ENCODE results near the gene RERE. TPM values are rescaled to one million over a fixed set of nuclear protein-coding genes. Genes with fewer than 3 reads are reported as not detected.

The RERE gene
- total and polyA plus RNA-seq, 2 experiments from 2014 or later: 148 to 170 TPM

- TF ChIP-seq ZNF462 (CRISPR knock-in tag; IDR thresholded peaks at IDR 0.05): no peak
These were observed 424.9 kb downstream of the RERE start (continued) for GRCh38 chr1:8392522-8392921.

- H3K36me3 Mint-ChIP-seq (ENCODE audit: low read depth): peaks cover 15% of the 10 kb centered on the region
These were observed 426.7 kb downstream of the RERE start for GRCh38 chr1:8390707-8391106.

GRCh38 chr1:8389958-8390535 is 427.4 kb downstream of the RERE start:
- H2AFZ ChIP-seq: no peak overlapping the region
- no peaks in the 10 kb centered on the region for H3K27me3 ChIP-seq (ENCODE audit: insufficient read depth)
- no peaks in the 10 kb centered on the region for H3K36me3 ChIP-seq (ENCODE audit: insufficient read depth)
- H3K36me3 Mint-ChIP-seq (ENCODE audit: low read depth): peaks cover 13% of the 10 kb centered on the region; the same call in 2 of the 3 replicates
- H4K20me1 ChIP-seq (replicated peaks; ENCODE audit: insufficient read depth): peaks cover 22% of the 10 kb centered on the region
- no peak overlapping the region for H3K4me3 Mint-ChIP-seq
- H3K79me2 ChIP-seq (replicated peaks; ENCODE audit: insufficient read depth): peaks cover 95% of the 10 kb centered on the region
- no peaks in the 10 kb centered on the region for H3F3A ChIP-seq (replicated peaks; ENCODE audit: low read depth)
- H3K4me3 ChIP-seq: no peak overlapping the region
- H3K27ac Mint-ChIP-seq: no peak overlapping the region
- no peaks in the 10 kb centered on the region for H3K9me3 Mint-ChIP-seq
- H3K4me1 ChIP-seq (ENCODE audit: insufficient read depth): peaks cover 13% of the 10 kb centered on the region
- no peak overlapping the region for H3K27ac ChIP-seq (ENCODE audit: low read depth)
- DNase-seq (ENCODE audit: low spot score) (no peak), ATAC-seq (no peak)
- H3K4me1 Mint-ChIP-seq: peaks cover 39% of the 10 kb centered on the region
- no peaks in the 10 kb centered on the region for H3K9me2 ChIP-seq (ENCODE audit: insufficient read depth)
- H3K27me3 Mint-ChIP-seq (ENCODE audit: insufficient read depth, low read depth, poor library complexity): peaks cover 2% of the 10 kb centered on the region
- no peak overlapping the region for H3K4me2 ChIP-seq
- TF ChIP-seq EZH2phosphoT487 (IDR thresholded peaks at IDR 0.05; ENCODE audit: unreplicated experiment) (no peak), ZNF462 (CRISPR knock-in tag; IDR thresholded peaks at IDR 0.05) (no peak)

More at GRCh38 chr1:8390707-8391106, 426.7 kb downstream of the RERE start:
- Mint-ChIP-seq H3K9me3 (no peaks in the 10 kb centered on the region), H3K27ac (no peak overlapping the region), H3K27me3 (ENCODE audit: insufficient read depth, low read depth, poor library complexity) (peaks cover 2% of the 10 kb centered on the region), H3K4me3 (no peak overlapping the region), H3K4me1 (peaks cover 39% of the 10 kb centered on the region)
- Histone ChIP-seq H3K4me2 (no peak overlapping the region), H3F3A (replicated peaks; ENCODE audit: low read depth) (no peaks in the 10 kb centered on the region), H3K27ac (ENCODE audit: low read depth) (no peak overlapping the region), H3K4me1 (ENCODE audit: insufficient read depth) (peaks cover 20% of the 10 kb centered on the region), H3K36me3 (ENCODE audit: insufficient read depth) (no peaks in the 10 kb centered on the region), H3K27me3 (ENCODE audit: insufficient read depth) (no peaks in the 10 kb centered on the region), H4K20me1 (replicated peaks; ENCODE audit: insufficient read depth) (peaks cover 20% of the 10 kb centered on the region), H3K79me2 (replicated peaks; ENCODE audit: insufficient read depth) (peaks cover 96% of the 10 kb centered on the region), H2AFZ (no peak overlapping the region), H3K9me2 (ENCODE audit: insufficient read depth) (no peaks in the 10 kb centered on the region), H3K4me3 (no peak overlapping the region)
- ATAC-seq (no peak), DNase-seq (ENCODE audit: low spot score) (no peak)
- no peak for TF ChIP-seq NANOG (IDR thresholded peaks at IDR 0.05; ENCODE audit: borderline replicate concordance)
